ENCODE data around the gene GRM7.
A peak's percentile ranks its signal among the peaks of the same experiment; 100 is the strongest.

The GRM7 gene

GRCh38 chr3:7249493-7250076, 388.7 kb downstream of the GRM7 start:
- DNase-seq = no peak

DNA sequence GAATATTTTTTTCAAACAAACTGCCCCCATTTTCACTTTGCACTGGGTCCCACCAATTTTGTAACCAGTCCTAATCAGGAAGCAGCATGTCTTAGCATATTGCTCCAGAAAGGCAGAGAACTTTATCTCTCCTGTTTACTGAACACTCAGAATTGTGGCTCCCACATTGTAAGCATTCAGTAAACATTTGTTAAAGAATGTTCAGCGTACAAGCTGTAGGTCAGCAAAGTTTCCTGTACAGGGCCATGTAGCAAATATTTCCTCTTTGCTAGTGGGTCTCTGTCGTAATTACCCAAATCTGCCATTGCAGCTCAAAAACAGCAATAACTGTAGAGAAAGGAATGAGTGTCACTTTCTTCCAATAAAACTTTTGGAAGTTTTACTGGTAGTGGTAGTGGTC, 393.3 kb downstream of the GRM7 start:
- no peak for DNase-seq

- DNase-seq = no peak
Observed at GRCh38 chr3:7260975-7261374, 400.1 kb downstream of the GRM7 start.

DNA sequence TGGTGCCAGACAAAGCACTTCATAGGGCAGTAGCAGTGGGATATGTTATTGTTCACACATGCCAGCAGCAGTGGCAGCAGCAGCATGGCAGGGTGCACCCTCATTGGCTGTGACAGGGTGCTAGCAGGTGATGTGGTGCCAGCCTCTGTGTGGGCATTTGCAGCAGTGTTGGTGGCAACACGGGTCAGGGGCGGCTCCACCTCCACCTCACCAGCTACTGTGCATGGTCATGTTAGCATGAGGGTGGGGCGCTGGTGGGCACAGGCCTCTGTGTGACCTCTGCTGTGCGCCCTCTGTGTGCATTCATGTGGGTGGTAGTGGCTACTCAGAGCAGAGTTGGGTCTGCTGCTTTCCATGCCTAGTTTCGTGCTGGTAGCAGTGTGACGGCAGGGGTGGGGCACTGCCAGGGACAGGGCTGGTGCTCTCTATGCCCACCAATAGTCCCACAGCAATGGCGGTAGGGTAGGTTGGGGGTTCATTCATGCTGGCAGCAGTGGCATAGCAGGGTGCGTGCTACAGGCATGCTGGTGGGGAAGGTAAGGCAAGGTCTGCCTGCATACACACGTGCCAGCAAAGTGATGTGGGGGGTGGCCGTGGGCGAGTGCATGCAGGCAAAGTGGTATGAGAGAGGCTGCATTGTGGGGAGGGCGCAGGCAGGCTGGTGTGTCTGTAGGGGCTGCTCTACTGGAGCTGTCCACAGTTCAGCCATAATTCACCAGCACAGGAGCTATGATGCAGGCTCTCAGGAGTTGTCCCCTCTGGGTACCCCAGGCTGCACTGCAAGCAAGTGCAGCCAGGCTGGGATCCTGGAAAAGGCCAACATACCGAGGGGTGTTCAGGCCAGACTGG, 402.7 kb downstream of the GRM7 start:
- no peak for DNase-seq

GRCh38 chr3:7264196-7264526, 403.2 kb downstream of the GRM7 start:
- no peak for DNase-seq

- no peak for DNase-seq
Observed at GRCh38 chr3:7265736-7266135, 404.8 kb downstream of the GRM7 start.

DNA sequence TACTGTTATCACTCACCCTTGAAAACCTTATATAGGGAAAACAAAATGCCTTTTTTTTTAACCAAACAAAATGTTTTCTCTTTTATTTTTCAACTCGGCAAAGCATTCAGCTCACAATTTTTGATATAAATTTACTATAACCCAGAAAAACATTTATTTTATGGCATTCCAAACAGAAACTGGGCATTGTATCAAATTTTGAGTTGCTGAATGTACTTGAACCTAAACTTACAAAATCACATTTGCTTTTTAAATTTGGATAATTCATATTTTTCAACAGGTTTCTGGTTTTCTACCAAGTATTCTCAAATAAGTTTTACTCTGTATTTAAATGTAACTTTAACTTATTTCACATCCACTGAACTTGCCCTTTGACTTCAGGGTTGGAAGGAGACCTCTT, 405.6 kb downstream of the GRM7 start:
- no peak for DNase-seq

DNA sequence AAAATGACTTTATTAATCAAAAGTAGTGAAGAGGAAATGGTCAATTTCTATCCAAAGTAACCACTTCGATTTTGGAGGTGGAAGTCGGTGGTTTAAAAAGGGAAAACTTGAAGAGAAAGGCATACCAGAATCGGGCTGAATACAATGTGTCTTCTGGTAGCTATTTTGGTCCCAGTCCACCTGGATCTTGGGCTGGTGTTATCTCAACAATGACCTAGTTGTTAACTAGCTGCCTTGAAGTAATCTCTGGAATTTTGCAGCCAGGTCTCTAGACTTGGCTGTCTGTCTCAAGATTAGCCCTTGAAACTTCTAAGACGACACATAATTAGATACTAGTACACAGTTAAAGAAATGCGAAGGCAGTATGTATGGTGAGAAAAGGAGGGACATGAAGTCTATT, 409.8 kb downstream of the GRM7 start:
- no peak for DNase-seq

DNA sequence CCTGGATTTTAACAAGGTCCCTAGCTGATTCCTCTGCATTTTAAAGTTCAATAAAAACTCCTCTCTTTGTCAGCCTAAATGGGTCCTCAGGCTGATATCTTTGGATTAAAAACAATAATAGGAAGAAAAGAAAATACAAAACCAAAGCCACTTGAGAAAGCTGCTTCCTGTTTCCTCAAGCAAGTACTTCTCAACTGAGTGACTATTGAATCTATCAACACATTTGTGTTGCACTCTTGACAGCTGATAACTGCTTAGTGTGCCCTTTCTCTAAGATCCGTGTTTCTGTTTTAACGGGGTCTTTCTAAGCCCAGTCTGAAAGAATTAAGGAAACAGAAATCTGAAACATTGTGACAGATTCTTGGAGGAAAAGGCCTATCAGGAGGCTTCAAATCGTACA, 410.7 kb downstream of the GRM7 start:
- DNase-seq = no peak

GRCh38 chr3:7272203-7272602, 411.3 kb downstream of the GRM7 start:
- no peak for DNase-seq

DNA sequence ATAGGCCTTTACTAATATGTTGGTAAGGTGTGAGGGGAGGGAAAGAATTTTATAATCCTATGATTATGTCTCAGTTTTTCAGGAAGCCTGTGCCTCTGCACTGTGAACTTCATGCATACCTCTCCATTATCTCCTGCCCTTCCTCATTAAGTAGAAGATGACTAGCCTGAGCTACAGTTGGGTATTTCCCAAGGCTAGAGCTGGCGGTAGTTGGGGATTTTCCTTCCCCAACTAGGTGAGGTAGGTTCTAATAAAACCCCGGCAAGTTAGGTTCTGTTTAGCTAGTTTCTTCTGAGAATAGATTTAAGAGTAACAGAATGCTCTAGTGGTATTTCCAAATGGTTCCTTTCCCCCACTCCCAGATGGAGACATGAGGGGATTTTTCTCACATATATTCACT, 414.5 kb downstream of the GRM7 start:
- no peak for DNase-seq

DNA sequence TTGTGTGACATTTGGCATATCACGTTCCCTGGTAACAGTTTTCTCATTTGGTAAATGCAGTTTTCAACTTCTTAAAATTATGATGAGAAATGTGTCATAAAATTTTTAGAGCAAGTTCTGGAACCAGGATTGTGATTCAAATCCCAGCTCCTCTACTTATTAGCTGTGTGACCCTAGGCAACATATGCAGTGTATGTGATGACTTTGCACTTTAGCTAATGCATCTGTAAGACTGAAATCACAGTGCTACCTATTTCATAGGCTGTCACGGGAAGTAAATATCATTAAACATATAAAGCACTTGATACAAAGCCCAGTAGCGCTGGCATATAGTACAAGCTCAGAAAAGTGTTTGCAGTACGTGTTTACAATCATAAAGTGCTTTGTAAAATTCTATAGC, 419.4 kb downstream of the GRM7 start:
- DNase-seq = no peak

DNA sequence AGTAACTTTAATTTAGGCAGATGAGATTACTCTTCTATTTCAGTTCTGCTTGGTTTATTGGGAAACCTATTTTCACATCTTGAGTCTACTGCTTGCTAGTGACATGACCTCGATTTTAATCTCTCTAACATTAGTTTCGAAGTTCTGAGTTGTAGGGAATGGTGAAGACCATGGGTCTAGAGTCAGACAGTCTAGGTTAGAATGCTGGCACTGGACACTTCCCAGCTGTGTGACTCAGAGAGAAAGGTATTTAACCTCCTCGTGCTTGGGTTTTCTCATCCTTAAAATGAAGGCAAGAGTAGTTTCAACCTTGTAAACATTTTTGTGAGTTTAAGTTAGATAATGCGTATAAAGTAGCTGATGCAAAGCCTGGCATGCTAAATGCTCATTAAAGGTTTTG, 422.1 kb downstream of the GRM7 start:
- DNase-seq = no peak

DNA sequence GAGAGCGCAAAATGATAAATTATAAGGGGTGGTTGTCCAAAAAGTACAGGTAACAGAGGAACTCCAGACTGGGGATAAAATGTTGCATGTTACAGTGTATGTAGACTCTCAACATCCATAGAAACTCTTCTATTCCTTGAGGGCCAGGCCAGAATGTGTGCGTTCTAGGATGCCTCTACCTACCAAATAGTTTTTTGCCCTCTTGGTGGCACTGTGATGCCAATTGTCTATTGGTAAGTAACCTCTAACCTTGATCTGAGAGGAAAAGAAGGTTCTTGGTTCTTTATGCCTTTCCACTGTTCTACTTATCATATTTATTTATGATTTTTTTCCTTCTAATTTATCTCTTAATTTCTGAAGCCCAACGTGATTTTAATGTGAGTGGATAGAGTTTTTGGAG, 424.6 kb downstream of the GRM7 start:
- peak; percentile 7 for DNase-seq

DNA sequence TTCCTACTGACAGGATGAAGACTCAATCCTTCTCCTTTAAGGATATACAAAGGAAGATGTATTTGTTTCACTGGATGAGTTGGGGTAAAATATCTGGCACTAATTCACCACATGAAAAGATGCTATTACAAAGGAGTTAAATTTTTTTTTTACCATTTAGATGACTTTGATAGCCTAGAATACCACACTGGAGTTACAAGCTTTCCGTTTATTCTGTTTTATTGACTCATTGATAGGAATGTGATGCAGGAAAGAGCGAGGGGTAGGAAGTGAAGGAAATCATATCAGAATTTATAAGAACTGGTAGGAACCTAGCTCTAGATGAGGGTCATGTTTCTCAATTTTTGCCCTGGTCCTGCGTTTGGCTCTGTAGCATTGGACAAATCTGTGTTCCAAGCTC, 427.2 kb downstream of the GRM7 start:
- DNase-seq = no peak

- no peak for DNase-seq
Observed at GRCh38 chr3:7289121-7289520, 428.2 kb downstream of the GRM7 start.

DNA sequence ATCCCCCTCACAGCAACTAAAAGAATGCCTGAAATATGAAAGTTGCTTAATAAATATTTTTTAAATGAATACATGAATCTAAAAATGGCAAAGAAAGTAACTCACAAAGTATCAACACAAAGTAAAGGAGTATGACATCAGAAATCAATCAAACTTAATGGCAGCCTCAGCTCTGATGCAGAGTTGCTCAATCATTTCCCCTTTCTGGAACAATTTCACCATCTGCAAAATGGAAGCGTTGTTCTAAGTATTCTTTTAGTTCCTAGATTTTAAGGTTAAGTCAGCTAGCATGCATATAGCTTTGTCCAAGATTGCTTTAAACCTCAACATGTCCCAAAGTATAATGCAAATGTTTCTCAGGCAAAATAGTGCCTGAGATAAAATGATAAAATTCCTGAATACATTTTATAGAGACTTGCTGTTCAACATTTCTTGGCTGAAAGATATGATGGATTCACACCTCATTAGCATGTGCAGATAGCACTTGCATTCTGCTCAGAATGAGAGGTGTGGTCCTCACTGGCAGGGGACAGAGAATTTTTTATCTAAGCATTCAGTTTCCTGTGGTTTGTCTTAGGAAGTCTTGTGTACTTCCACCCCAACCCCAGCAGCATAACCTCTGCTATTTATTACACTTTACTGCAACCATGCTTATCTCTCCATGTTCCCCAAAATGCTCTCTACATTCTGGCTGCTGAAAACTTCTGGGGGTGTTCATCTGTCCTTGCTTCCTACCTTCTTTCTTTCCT, 429.3 kb downstream of the GRM7 start:
- DNase-seq = no peak

DNA sequence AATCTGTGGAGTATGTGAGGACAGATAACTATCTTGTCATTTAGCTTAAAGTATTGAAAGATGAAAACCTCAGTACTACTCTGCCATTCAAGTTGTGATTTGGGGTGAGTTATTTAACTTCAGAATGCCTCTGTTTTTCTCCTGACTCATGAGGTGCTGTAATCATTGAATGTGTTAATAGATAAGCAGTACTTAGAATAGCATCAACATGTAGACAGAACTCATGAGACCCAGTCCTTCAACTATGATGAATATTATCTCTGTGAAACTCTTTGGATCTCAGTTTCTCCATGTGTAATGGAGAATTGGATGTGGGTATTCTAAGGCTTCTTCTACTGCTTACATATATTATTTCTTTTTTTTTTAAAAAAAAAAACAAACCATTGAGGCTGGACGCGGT, 431.4 kb downstream of the GRM7 start:
- no peak for DNase-seq

DNA sequence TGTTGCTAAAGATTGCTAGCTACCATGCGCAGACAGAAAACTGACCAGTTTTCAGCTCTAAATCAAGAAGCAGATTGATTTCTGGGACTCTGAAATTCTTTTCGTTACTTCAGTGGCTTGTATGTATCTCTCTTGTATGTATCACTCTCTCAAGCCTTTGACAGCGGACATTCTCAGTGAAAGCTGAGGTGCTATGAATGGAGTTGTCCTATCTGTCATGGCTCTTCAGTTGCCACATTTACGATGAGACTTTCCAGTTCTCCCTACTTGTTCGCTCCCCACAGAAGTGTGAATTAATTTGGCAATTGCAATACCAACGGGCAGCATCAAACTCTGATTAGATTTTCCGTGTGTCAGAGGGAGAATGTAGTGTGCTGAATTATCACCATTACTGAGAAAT, 432.4 kb downstream of the GRM7 start:
- no peak for DNase-seq

DNA sequence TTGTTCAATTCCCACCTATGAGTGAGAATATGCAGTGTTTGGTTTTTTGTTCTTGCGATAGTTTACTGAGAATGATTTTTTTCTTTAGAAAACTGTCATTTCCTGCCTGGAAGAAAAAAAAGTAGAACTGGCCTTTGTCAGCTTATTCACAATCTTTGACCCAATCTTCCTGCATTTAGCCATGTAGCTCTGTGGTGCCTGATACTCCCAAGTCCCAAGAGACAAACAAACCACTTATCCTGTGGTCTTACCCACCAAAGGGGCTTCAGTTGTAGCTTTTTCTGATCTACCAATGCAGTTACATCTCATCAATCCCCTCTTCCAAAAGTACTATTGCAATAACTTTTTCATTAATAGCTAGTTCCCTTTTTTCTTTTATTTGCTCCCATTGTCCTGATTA, 444.6 kb downstream of the GRM7 start:
- DNase-seq = no peak

GRCh38 chr3:7306901-7307300, 446.0 kb downstream of the GRM7 start:
- no peak for DNase-seq

DNA sequence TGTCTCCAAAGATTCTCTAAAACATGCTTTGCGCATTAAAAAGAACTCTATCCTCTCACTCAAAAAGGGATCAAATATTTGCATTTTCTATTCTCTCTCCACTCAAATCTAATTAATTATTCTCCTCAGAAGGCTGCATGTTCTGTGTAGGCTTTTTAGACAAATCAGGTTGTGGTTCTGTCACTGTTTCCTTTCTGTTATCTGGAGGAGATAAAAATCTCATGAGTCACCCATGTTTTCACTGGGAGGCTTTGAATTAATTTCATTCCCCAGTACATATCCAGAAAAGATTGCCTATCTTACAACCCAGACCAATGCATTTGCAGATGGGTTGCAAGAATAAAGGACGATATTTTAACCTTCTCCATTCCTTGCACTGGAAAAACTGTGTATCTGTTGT, 446.5 kb downstream of the GRM7 start:
- DNase-seq = no peak

- no peak for DNase-seq
Observed at GRCh38 chr3:7309641-7310102, 448.8 kb downstream of the GRM7 start.

DNA sequence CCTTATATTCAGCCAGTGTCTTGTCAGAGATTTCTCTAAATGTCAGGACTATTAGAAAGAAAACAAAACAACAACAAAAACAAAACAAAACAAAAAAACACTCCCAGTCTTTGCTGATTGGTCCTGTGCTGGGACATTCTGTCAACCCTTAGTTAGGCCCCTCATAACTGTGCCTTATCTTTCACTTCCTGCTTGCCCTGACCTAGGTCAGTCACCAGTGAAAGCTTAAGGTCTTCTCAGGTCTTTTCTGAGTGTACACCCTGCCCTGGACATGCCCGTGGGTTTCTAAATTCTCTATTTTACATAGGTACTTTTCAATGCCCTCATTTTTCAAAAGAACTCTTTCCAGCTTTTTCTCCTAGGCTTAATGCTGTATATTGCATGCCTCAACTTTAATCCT, 454.1 kb downstream of the GRM7 start:
- no peak for DNase-seq
